Stimulated activated CD8-positive, alpha-beta memory T cell treated with anti-CD3 and anti-CD28 coated beads, Interleukin-12 subunit alpha, Interleukin-12 subunit beta, amount 100 ng/mL, for 24 hours (primary cell): ENCODE data around the gene RPL32.
"Not testable (repeated sequence)": the region's sequence is repeated elsewhere in the genome, so short reads cannot be mapped to it uniquely, and the experiment has no call there.

Experiments used
- DNase-seq: peaks from one replicate; pipeline ENCODE4 v3.0.0-alpha.2; 2020; ENCODE audit errors: extremely low read depth

The RPL32 gene

DNA sequence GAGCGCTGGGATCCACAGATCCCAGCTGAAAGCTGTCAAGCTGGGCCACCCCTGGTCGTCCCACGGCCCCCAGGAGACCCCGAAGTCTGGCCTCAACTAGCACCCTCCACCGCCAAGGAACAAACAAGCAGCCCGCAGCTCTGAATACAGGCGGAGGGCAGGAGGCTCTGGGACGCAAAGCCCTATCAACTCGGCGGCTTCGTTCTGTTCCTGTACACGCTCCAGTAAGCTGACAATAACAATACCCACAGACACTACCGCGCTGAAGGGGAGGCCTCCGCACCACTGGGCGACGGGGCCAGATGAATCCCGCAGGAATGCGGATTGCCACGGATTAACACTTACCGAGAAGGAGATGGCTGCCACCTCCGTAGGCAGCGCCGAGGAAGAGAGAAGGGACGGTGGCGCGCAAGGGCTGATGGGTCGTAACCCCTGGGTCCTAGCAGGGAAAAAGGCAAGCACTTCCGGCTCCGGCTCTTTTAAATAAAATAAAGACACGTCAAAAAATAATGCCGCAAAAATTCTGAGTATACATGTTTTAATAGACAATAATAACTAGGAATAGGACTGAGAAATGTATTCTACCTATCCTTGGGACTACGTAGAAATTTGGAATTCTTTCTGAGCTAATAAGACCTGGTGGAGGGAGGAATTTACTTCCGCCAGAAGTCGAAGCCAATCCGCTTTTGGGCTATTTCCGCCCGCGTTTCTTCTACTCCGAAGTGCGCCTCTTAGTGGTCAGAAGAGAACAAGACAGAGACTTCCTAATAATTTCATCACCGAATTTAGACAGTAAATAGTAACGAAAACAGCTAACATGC lies at the start of gene RPL32:
Gene RPL32, minus strand, starts transcription at position 417 of the 821 bp plus-strand sequence. CDS start 1,328 bp downstream, outside the sequence.
- peak; percentile 57 for DNase-seq

DNA sequence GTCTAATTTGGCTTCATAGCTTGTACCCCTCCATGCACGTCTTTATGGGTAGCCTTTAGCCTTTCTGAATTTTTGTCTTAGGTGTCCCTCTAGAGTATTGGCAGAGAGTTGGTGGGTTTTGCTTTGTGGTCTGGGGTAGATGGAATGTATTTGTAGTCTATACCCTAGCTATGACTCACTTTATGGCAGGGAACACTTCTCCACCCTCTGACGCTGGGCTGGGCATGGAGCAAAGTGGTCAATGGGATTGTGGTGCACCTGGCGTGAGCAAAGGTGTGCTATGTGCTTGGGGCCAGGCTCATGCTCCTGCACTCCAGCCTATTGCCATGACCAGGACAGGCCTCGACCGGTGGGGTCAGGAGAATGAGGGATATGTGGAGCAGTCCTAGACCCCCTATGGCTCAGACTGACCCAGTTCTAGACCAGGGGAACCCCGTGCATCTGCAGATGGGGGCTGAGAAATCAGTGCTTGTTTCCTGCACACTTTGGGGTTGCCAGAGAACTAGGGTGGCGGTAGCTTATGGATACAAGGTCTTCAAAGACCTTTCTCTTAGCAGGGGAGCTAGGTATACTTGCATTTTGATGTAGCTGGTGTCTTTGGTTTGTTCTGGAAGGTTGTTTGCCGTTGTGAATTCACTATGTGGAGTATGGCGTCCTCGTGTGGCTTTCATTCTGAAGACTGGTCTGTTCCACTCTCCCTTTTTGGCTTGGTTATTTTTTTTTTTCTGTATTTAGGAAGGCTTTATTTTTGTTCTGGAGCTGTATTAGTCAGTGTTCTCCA lies 49.4 kb upstream of the RPL32 start:
- DNase-seq, result no peak

DNA sequence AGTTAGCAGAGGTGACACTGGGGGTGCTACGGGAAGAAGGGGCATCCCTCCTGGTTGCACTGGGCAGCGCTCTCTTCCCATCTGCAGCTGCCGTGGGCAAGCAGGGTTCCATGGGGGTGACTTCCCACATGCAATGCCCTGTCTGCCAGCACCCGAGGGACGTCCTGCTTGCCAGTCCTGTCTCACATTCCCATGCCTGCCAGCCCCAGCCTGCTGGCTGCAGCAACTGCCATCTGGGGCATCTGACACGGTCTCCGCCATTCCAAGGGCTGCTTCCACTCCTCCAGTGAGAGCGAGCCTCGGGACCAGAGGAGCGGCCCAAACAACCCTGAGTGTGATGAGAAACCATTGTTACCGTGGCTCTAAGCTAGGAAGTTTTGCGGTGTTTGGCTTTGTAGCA lies 45.4 kb upstream of the RPL32 start:
- no peak for DNase-seq

DNA sequence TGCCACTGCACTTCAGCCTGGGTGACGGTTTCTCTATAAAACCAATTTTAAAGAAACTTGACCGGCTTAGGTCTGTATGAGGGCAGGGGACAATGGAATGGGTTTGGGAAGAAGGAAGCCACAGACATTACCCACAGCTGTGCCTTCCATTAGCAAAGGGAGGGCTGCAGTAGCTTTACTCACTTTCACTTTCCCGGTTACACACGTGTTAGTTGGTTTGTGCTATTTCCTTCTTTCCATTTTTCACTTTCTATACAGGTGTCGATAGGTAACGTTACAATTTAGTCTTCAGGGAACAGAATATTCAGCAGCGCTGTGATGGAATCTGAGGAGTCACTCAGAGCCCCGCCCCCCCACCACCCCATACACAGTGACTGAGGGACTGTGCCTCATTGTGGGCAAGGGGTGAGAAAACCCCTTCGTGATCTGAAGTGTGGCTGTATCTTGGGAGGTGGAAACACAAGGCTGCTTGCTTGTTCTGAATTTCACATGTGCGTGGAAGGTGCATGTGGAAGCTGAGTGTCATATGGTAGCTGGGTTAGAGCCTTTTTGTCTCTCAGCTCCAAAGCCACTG lies 44.8 kb upstream of the RPL32 start:
- DNase-seq, result no peak

DNA sequence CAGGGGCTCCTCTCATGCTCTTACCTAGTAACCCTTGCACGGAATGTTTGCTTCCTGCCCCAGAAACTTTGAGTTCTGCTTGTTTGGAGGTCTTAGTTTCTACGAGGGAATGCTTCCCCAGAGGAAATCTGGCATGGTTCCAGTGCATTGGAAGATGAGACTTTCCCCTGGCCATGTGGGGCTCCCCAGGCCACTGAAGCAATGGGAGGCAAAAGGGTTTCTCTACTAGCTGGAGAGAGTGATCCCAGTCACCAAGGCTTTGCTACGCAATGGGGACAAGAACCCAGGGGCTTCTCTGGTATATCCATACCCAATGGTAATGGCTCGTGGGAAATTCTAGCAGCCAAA lies 44.2 kb upstream of the RPL32 start:
- no peak for DNase-seq

DNA sequence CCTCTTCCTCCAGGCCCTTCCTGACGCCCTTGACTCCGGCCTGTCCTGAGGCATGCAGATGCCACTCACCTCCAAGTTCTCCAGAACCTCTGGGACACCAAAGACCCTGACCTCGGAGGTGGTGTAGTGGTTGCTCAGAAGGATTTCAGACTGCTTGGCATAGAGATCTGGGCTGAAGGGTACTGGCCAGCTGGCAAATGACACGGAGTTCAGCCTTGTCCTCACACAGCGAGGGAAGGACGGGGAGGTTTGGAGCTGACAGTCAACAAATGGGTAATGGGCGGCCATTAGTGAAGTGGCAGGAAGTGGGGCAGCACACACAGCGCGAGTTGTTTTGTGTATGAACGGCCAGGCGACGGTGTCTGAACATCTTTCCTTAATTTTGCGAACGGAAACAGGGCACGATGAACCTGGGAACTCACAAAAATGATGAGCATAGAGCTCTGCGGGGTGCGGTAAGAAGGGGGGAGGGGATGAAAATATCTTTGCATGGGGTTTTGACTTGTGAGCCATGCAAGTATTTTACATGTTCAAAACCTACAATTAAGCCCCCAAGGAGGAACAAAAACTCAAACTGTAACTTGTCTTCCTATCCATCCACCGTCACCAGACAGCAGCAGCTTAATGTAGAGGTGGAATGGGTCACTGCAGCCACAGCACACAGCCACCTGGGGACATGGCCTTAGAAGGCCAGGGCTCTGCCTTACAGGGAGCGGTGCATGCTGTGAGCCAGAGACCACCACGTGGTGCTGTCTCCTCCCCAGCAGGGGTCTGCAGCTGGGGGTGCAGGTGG lies 43.6 kb upstream of the RPL32 start:
- no peak for DNase-seq

DNA sequence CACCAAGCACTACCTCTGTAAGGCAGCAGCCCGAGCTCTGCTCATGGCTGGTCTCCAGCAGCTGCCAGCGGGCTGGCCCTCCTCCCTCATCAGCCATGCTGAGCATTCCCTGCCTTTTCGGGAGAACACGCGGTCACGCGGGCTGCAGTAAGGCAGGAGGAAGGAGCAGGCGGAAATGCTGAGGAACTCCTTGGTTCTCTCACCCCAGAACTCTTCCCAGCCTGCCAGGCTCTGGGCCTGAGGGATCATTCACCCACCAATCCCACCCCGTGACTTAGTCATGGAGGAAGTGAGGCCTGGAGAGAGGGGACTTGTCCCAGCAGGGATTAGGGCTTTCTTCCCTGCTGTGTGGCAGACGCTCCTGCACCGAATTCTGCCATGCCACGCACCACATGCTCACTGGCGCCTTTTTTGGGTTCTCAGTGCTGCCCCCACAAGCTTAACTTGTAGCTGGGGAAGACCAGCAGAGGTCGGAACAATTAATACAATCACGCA lies 42.9 kb upstream of the RPL32 start:
- DNase-seq, result no peak

DNA sequence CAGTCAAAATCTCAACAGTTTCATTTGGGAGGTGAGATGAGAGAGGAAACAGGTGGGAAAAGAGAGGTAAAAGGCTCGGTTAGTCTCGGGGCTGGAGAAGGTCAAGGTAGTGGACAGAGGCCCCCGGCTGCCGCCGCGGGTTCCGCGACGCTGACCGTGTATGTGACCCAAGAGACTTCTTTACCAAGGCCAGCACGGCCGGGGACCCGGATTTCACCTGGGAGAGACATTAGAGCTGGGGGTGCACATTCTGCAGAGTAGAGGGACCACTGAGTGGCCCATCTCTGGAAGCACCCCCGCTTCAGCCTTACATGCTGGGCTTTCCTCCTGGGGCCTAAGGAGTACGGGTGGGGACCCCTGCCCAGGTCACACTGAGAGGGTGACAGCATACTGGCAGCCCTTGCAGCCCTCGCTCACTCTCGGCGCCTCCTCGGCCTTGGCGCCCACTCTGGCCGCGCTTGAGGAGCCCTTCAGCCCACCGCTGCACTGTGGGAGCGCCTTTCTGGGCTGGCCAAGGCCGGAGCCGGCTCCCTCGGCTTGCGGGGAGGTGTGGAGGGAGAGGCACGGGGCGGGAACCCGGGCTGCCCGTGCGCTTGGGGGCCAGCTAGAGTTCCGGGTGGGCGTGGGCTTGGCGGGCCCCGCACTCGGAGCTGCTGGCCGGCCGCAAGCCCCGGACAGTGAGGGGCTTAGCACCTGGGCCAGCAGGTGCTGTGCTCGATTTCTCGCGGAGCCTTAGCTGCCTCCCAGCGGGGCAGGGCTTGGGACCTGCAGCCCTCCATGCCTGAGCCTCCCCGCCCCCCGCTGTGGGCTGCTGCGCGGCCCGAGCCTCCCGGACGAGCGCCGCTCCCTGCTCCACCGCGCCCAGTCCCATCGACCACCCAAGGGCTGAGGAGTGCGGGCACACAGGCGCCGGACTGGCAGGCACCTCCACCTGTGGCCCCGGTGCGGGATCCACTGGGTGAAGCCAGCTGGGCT lies 41.3 kb upstream of the RPL32 start:
- DNase-seq, result no peak

DNA sequence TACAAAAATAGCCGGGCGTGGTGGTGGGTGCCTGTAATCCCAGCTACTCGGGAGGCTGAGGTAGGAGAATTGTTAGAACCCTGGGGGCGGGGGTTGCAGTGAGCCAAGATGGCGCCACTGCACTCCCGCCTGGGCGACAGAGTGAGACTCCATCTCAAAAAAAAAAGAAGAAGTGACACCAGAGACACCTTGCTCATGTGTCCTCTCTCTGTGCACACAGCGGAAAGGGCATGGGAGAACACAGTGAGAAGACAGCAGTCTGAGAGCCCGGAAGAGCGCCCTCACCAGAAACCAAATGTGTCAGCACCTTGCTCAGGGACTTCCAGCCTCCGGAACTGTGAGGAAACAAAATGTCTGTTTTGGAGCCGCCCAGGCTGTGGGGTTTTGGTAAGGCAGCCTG lies 40.5 kb upstream of the RPL32 start:
- not testable (repeated sequence) for DNase-seq

DNA sequence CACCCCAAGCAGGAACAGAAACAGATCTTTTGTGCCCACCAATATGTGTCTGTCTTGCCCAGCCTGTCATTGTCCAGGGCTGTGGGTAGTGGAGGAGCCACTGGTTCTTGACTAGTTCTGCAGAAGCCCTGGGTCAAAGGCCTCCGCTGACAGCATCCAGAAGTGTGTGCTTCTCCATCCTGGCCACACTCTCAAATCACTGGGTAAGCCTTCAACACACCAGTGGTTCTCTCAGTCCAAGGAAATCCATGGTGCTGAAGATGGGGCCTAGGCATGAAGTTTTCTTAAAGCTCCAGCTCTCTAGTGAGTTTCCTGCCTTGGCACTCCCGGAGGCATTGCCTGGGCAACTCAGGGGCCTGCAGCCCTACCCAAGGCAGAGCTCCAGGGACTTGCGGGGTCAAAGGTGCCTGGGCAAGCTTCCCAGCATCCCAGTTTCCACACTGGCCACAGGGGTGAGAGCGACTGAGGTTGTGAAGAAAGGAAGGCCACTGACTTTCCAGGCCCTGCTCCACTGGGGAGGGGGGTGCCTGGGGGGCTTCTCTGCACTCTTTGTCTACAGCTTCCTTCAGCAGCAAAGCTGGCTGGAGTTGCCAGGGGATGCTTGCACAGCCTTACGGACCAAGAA lies 37.9 kb upstream of the RPL32 start:
- no peak for DNase-seq

DNA sequence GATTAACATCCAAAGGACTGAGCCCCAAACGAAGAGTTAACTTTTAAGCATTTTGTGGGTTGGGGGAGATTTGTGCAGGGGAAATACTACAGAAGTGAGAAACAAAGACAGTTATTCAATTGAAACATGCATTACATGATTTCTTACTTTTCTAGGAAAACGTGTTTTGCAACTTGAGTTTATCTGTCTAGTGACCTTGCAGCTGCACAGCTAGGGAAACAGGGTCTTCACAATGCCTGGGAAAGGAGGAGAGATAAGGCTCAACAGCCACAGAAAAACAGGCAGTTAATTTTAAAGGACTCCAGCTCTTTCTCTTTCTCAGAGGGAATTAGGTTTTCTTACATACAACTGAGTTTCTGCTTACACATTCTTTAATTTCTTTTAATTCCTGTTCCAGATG lies 37.4 kb upstream of the RPL32 start:
- not testable (repeated sequence) for DNase-seq

DNA sequence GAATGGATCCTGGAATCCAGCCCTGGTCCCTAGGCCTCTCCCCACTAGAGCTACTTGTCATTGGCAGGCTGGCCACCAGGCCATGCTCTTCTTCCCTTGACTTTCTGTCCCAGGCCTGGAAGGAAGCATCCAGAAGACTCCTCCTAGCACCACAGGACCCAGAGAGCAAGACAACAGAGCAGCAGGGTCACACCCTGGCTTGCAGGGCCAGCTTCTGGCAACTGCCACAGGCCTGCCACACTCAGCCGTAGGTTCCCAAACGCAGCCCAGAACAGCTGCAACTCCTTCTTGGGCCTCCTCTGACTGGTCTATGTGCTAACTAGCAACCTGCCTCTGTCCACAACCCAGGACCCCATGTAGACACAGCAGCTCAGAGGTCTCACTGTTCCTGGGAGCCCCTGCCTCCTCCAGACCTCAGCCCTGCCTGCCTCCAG lies 36.8 kb upstream of the RPL32 start:
- no peak for DNase-seq

DNA sequence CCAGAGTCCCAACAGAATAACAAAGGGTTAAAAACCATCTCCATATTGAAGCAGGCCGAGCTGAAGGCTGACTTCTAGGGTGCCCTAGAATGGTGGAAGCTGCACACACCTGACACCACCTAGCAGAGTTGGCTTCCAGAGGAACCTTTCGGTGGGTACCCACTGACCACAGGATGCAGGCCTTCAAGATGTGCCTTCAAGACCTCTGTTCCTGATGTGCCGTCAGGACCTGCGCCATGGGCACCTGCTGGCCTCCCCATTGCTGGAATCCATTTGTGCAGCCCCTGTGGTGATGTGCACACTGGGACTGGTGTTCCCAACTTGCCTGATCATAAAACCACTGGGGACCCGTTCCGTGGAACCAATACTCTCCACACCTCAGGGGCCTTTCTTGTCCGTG lies 35.7 kb upstream of the RPL32 start:
- no peak for DNase-seq

DNA sequence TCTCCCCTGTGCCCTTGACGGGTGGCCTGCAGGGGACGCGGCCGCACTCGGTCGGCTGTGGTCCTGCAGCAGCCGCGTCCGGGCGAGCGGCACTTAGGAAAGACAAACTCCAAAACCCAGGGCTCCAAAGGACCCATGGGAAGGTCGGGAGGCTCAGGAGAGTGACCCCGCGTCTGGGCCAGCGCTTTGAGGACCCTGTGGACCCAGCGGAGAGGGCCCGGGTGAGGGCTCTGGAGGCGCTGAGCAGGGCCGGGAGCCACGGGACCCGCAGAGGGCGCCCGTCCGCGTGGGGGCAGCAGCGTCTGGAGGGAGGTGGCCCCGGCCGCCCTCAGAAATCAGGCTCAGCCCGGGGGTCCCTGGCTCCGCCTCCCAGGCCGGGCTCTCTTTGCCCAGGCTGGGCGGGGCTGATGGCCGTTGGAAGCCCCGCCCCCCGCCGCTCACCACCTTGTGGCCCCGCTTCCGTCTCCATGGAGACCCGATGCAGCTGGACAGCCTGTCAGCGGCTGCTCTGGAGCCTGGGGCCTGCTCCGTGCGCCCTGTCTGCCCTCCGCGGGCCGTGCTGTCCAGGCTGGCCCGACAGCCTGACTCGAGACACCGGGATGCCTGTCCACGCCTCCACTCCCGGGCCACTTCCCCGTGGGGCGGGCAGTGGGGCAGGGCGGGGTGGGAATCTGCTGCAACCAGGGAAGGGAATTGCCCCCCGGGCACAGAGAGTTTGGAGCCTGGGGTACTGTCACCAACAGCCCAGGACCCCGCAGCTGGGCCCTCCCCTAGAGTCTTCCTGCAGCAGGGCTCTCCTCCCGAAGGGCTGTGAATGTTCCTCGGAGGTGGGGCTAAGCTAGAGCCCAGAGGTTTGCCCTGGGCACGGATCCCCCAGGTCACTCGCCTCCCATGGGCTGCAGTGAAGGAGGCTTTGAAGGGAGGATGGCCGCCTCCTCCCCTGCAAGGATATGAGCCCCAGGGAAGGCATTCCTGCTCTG lies 34.8 kb upstream of the RPL32 start:
- no peak for DNase-seq

DNA sequence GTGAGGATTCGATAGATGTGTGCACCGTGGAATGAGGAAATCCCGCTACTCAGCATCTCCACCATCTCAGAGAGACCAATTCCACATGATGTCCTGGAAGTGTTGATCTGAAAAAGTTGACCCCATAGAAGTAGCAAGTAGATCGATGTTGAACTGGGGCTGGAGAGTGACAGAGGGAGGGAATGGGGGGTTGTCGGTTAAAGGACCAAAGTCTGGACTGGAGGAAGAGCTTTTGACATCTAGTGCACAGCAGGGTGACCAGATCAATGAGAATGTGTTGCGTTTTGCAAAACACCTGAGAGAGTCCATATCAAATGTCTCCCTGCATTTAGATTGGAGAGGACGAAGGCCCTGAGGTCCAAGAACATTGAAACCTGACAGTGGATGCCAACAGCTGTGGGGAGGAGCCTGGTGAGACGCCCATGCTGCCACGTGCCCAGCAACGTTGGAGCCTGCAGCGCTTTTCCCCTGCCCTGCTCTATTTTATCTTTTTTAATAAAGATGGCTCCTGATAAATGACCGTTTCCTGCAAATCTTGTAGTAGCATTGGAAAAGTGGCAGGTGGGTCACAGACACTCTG lies 30.1 kb upstream of the RPL32 start:
- DNase-seq, result no peak

DNA sequence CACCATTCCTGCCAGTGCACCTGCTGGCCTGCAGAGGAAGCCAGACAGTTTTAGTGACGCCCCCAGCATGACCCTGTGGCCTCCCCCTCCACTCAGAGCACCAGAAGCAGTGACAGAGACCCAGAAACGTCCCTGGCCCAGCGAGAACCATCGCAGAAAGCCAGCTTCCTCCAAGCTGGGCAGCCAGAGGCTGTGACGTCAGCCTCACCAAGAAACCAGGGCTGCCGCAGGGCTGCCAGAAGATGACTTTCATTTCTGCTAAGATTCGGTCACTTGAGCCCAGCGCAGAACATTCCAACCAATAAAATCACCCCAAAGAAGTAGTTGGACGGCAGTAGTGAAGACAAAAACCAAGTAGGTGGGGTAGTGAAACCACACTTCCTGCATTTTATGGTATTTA lies 29.6 kb upstream of the RPL32 start:
- no peak for DNase-seq

DNA sequence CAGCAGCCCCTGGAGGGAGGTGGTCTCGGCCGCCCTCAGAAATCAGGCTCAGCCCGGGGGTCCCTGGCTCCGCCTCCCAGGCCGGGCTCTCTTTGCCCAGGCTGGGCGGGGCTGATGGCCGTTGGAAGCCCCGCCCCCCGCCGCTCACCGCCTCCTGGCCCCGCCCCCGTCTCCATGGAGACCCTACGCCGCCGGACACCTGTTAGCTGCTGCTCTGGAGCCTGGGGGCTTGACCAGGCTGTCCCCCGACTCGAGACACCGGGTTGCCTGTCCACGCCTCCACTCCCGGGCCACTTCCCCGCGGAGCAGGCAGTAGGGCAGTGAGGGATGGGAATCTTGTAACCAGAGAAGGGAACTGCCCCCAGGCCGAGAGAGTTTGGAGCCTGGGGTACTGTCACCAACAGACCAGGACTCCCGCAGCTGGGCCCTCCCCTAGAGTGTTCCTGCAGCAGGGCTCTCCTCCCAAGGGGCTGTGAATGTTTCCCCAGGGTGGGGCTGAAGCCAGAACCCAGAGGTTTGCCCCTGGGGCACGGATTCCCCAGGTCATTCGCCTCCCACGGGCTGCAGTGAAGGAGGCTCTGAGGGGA lies 27.8 kb upstream of the RPL32 start:
- DNase-seq, result no peak
